NCI-H82 treated with DMSO at 0.1 percent for 48 hours (cell line): ENCODE data around the gene FOXP1.

ENCODE experiments used
- DNase-seq: peaks from one replicate; lab custom pipeline; 2025; ENCODE audit not compliant: unreplicated experiment; lab: John Stamatoyannopoulos, UW

FOXP1 gene

DNA sequence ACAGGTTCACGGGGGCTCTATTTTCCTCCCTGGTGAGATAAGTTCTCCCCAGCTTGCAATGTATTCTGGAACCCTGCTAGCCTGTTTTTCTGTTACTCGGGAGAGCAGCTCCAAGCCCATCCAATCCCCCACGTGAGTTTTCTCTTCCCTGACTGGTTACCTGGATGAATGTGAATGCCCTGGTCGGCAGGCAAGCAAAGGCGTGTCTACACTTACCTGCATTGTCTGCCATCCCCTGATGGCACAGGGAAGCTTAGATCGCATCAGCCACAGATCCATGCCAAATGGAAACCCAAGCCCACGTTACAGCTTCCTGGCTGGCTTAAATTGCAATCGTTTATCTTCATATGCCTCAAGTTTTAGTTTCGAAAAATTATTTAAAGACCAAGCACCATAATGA, 149.9 kb downstream of the FOXP1 start:
- DNase-seq: no peak

DNA sequence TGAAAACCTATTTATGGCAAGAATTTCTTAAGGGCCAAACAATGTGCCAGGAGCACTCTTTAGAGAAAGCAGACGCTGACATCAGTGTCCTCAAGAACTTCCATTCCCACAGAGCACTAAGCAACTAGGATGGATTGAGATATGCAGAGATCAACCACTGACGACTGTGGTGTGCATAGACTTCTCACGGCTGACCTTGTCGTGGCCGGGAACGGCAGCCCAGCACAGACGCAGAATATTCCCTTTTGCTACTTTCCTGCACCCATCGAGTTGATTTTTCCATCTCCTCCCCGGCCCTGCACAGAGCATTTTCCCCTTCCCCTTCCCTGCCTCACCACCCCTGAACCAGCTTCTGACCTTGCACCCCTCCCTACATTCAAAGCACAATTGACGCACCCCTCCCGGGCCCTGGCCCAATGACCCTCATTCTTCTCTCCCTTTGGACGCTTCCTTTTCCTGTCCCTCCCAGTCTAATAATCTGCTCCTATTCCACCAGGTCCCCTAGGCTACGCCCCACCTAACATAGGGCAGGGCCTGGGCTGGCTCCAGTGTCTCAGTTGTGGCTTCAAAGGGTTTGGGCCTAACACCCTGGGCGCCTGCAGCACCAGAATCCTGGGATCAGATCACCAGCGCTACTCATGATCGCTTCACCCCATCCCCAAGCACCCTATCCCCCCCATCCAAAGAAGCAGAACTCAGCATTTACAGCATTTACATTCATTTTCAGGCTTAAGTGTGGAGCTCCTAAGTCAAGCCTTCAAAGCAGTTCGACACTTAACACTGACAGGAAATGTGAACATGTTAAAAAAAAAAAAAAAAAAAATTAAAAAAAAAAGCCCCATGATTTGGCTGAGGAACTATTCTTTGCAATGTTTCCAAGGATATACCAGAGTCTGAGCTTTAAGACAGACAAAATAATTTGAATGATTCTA, 151.2 kb downstream of the FOXP1 start:
- DNase-seq: no peak

- no peak for DNase-seq
Observed at GRCh38 chr3:71430941-71431552, 152.5 kb downstream of the FOXP1 start.

DNA sequence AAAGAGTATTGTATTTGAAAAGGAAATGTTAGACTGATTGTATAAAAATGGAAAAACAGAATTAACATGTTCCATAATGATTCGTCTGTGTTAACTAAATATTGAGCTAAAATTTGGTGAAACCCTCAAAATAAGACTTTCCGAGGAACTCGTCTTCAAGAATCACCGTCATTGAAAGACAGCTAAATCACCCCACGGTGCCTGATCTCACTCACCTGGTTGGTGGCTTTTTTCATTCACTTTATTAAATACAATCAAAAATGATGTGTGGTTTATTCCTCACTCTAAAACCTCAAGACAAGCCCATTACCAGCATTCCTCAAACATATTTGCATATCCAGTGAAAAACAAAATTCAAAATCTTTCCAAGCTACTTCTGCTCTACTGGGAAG, 153.9 kb downstream of the FOXP1 start:
- no peak for DNase-seq

DNA sequence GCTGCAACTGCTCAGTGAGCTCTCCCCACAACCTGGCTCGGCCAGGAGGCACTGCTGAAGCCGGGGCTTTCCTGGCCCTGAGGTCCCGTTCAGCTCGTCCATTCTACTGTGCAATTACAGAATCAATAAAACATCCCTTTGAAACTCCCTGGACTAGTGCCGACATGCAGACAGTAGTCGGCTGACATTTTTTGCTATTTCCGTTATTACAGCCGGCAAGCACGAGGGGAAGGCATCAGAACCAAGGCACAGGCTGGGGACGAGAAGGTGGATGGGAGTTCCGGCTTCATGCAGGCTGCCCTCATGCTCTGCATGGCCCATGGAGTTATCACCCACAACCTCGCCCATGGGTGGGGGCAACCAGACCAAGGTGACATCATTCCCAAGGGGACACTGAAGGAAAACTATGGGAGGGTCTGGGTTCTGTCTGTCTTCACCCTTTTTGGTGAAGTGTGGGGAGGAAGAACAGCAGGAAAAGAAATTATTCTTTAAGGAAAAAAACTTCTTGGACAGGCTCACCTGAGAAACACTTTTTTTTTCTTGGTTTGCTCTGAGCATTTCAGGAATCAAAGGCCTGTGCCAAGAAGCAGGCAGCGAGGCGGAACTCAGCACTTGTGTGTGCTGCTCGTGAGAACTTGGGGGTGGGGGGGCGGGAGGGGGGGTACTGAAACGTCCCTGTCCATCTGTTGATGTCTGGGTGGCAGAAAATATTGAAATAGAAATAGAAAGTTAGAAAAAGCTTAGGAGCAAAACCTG, 154.5 kb downstream of the FOXP1 start:
- DNase-seq: no peak

DNA sequence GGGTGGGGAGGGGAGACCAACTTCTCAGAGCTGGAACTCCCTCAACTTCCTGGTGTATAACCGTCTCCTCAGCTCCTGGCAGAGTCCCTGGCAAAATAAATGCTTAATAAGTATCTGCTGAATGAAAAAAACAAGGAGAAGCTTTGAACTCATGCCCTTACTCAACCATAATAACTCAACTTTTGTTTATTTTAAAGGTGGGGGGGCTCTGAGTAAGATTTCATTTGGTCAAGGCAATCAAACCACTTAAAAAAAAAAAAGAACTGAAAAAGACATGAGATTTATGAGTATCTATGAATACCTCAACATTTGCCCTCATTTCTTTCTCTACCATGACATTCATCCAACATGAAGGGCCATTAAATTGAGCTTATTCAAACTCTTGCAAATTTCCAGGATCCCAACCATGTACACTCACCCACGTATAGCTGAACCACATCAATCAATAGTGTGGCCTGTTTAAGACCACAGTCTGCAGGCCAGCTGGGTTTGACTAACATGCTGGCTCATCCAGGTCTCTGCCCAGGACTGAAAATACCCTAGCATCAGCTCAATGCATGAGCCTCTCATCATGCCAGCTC, 157.9 kb downstream of the FOXP1 start:
- no peak for DNase-seq

GRCh38 chr3:71423151-71423906, 160.2 kb downstream of the FOXP1 start:
- peak; percentile 60 for DNase-seq

DNA sequence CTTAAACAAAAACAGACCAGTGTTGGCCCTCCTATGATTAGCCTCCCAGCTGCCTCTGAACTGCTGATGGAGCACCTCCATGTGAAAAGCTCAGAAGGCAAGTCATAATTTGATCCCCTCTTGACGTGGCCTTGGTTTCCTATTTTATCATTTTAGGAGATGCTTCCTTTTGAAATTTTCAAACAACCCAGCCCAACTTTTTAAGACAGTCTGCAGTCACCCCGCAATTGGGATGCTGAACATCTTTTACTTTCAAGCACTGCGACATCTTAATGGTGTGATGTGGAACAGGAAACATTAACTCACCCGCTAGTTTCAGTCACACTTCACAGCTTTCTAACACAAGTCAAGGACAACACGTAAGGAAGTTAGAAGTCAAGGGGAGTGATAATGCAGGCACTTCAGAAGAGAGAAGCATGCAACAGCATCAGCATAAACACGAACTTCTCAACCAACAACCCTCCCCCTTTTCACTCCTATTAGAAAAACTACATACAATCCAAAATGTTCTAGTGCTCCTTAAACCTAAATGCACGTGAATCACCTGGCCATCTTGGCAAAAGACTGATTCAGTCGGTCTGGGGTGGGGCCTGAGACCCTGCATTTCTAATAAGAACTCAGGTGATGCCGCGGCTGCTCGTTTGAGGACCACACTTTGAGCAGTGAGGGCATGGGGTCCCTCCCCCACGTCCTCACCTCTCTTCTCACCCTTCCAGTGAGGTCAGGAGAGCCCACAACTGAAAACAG, 161.5 kb downstream of the FOXP1 start:
- no peak for DNase-seq

DNA sequence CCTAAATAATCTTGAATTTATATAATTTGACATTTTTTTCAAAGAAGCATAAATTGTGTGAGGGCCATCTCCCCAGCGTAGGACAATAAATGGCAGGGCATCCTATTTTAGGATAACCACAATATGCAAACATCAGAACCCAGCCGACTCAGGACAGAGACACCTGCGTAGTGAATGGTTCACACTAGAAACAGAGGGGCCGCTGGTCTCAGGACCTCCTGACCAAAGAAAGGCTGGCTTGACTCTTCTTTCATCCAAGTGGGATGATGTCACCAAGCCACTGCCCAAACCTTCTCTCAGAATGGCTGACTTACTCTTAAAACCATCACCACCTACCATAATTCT, 162.1 kb downstream of the FOXP1 start:
- no peak for DNase-seq

GRCh38 chr3:71419369-71419768, 164.2 kb downstream of the FOXP1 start:
- DNase-seq: no peak

DNA sequence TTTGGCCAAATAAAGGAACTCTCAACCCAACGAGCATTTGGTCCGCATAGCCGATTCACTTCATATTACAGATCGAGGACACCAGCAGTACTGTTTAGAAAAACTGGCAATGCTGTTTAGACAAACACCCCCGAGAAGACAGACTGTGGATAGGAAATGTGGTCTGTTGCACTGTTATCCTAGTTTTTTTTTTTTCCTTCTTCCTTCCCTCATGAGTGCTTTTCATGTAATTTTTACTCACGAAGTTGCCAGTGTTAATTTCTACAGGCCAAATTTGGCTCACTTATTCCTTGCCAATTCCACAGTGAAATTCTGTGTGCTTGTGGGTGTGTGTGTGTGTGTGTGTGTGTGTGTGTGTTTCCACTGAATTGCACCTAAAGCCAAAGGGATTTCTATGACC, 165.7 kb downstream of the FOXP1 start:
- DNase-seq: no peak

DNA sequence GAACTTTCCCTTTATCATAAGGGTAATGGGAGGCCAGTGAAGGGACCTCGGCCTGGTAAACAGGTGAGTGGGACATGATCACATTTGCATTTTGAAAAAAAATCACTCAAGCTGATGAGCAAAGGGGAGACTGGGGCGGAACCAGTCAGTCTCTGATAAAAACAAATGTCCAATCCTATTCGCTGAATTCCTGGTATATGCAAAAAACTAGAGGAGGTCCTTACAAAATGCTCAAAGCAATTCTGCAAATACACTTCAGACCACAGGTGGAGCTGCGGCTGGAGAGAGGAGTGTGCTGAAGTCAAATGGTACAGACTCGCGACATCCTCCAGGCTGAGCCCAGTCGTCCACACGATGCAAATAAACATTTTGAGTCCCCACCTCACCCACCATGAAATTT, 166.7 kb downstream of the FOXP1 start:
- no peak for DNase-seq

DNA sequence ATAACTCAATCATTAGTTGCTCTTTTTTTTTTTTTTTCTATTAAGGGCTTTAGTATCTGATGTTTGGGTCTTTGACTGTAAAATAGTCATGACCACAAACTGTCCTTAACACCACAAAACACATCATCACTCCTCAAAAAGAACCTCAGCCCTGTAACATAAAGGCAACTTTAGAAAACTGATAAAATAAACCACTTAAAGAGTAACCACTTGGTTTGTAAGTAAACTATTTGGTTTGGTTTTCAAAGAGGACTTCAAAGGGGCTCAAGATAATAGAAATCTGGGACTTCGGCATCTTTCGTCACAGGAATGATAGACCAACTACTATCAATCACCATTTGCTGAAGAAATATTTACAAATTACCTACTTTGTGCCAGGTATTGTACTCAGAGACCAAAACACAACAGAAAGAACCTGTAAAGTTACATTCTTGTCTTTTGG, 167.8 kb downstream of the FOXP1 start:
- no peak for DNase-seq

DNA sequence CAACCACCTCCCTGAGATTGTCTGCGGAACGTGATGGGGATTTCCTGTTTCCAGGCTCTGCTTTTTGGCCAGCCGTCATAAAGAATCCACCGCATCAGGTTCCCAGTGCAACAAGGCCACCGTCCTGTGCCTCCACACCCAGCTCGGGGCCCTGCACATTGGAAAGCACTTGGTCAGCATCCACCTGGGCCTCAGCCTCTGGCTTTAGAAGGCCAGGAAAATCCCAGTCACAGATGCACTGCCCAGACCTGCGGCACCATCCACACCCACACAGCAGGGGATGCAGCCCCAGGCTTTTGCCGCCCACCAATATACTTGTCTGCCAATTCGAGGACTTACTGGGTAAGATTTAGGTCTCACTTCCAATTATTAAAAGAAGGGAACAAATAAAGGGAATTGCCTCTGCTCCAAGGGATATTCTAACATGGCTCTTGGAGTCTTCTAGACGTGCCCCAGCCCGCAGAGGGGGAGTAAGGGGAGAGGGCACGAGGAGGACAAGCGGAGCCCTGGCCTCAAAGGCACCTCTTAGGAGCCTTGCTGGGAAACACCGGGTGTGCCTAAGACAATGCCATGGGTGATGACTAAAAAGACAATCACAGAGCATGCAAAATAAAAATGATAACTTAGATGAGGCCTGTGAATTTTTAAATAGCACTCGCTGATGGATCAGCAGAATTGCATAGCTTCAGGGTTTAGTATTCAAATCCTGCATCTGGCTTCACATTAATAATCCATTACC, 169.2 kb downstream of the FOXP1 start:
- DNase-seq: no peak

DNA sequence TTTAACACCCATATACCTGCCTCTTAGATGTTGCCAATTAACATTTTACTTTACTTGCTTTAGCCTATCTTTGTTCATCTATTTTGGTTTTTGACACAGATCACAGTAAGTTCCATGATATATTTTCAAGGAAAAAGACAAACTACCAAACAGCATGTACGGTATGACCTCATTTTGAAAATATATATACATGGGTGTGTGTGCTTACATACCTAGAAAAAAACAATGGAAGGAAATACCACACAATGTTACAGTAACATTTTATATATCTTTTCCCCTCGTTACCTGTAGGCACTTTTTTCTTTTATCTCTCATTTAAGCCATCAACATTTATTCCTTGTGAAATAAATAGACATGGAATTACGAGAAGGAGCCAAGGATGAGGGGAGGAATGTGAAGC, 170.0 kb downstream of the FOXP1 start:
- no peak for DNase-seq

- no peak for DNase-seq
Observed at GRCh38 chr3:71409352-71409751, 174.2 kb downstream of the FOXP1 start.

DNA sequence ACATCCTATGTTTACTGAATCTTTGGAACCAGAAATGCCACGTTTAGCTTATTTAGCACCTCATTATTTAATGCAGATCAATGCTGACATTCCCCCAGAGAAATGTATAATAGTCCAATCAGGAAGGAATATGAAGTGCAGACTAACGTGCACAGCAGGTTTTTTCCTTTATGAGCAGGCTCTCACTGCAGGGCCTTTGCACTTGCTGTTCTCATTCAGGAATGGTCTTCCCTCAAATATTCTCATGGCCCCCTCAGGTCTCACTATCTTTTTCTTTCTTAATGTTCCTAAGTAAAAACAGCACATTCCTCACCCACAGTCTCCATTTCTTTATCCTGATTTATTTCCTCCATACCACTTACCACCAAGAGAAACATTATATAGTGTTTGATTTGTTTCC, 174.6 kb downstream of the FOXP1 start:
- DNase-seq: no peak

- no peak for DNase-seq
Observed at GRCh38 chr3:71407823-71408222, 175.7 kb downstream of the FOXP1 start.
